ENCODE measurements around the gene SCT.

DNA sequence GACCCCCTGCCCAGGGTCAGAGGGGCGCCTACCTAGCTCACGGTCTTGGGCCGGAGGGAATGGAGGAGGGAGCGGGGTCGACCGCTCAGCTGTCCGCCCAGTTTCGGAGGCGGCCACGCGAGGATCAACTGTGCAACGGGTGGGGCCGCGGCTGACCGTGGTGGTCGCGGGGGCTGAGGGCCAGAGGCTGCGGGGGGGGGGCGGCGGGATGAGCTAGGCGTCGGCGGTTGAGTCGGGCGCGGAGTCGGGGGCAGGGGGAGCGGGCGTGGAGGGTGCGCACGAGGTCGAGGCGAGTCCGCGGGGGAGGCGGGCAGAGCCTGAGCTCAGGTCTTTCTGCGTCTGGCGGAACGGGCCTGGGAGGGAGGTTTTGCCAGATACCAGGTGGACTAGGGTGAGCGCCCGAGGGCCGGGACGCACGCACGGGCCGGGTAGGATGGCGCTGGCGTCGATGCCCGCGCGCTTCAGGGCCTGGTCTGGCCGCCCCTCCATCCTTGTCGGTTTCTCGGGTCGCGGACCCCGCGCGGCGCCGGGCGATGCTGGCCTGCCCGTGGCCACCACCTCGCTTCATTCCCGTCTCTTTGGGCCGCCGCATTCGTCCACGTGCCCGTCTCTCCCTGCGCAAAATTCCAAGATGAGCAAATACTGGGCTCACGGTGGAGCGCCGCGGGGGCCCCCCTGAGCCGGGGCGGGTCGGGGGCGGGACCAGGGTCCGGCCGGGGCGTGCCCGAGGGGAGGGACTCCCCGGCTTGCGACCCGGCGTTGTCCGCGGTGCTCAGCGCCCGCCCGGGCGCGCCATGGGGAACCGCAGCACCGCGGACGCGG, 9.7 kb upstream of the SCT start, which contains the start of gene DRD4:
- TF ChIP-seq, protein P1, sequence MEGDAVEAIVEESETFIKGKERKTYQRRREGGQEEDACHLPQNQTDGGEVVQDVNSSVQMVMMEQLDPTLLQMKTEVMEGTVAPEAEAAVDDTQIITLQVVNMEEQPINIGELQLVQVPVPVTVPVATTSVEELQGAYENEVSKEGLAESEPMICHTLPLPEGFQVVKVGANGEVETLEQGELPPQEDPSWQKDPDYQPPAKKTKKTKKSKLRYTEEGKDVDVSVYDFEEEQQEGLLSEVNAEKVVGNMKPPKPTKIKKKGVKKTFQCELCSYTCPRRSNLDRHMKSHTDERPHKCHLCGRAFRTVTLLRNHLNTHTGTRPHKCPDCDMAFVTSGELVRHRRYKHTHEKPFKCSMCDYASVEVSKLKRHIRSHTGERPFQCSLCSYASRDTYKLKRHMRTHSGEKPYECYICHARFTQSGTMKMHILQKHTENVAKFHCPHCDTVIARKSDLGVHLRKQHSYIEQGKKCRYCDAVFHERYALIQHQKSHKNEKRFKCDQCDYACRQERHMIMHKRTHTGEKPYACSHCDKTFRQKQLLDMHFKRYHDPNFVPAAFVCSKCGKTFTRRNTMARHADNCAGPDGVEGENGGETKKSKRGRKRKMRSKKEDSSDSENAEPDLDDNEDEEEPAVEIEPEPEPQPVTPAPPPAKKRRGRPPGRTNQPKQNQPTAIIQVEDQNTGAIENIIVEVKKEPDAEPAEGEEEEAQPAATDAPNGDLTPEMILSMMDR (IDR thresholded peaks at IDR 0.05), result no peak
- TF ChIP-seq POLR2A (IDR thresholded peaks at IDR 0.05), result no peak

Measured in right lobe of liver (tissue), 4 donors.